SKM-1 treated with dmso at 0.1 percent for 144 hours (cell line): ENCODE results near the gene SLC23A3.

Experiments
- DNase-seq: peaks from one replicate; lab custom pipeline; 2025; ENCODE audit not compliant: unreplicated experiment; lab: John Stamatoyannopoulos, UW

SLC23A3 gene

GRCh38 chr2:219155054-219155644 lies 14.7 kb downstream of the SLC23A3 start:
- DNase-seq, result peak; percentile 66

DNA sequence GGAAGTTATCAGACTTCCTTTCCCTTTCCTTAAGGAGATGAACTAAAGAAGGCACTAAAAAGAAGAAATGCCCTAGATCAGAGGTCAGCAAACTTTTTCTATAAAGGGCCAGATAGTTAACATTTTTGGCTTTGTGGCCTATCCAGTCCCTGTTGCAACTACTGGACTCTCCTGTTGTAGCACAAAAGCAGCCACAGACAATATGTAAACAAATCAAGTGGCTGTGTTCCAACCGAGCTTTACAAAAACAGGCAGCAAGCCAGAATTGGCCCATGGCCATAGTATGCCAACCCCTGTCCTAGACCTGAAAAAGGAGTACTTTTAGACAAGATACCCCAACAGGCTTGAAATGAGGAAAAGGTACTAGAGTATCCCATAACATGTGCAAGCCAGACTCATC lies 20.2 kb downstream of the SLC23A3 start:
- DNase-seq, result no peak

GRCh38 chr2:219142329-219142728 lies 27.5 kb downstream of the SLC23A3 start:
- no peak for DNase-seq

DNA sequence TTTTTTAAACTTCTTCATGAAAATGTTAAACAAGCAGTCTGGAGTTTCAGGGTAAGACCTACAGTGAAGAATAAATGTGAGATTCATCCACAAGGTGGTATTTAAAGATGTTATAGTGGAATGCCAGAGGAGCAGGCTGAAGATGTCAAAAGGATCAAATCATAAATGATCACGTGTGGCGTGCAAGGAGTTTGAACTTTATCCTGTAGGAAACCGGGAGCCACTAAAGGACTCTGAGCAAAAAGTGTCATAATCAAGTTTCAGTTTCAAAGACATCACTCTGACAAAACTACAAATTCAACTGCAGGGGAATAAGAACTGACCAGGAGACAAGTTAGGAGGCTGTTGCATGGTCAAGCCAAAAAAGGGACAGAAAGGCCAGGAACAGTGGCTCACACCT lies 29.1 kb downstream of the SLC23A3 start:
- no peak for DNase-seq

- no peak for DNase-seq
Measured at GRCh38 chr2:219133976-219134375, 35.9 kb downstream of the SLC23A3 start.

DNA sequence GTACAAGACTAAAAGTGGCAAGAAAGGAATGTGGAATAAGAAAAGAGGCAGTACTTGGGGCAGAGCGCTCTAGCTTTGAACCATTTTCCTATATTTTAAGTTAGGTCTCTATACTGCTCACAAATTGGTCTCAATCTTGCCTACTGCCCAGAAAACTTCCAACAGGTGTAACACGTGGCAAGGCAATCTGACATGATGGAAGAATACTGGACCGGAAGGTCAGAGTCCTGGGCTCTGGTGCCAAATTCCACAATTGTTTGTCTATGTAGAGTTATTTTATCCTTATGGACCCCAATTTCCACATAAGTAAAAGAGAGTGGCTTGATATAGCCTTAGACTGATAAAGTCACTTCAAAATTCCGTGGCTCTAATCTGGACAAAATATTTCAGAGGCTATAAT lies 38.1 kb downstream of the SLC23A3 start:
- DNase-seq, result no peak

GRCh38 chr2:219131327-219131726 lies 38.5 kb downstream of the SLC23A3 start:
- DNase-seq, result no peak

GRCh38 chr2:219129589-219129988 lies 40.2 kb downstream of the SLC23A3 start:
- no peak for DNase-seq

DNA sequence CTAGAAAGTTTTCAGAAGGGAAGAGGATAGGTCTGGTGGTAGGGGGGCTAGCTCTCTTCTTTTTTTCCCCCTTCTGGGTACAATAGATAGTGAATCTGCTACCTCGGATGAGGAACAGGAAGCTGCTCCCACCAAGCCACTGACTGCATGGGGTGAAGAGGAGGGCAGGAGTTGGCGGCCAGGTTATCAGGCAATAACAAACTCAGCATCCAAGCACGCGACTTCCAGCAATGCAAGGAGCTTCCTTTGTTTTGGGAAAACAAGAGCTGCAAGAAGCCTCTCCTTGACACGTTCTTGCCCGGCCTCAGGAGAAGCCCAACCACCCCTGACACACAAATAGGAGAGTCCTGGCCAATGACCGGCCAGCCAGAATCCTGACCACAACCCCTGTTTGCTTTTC lies 41.4 kb downstream of the SLC23A3 start:
- DNase-seq, result no peak

DNA sequence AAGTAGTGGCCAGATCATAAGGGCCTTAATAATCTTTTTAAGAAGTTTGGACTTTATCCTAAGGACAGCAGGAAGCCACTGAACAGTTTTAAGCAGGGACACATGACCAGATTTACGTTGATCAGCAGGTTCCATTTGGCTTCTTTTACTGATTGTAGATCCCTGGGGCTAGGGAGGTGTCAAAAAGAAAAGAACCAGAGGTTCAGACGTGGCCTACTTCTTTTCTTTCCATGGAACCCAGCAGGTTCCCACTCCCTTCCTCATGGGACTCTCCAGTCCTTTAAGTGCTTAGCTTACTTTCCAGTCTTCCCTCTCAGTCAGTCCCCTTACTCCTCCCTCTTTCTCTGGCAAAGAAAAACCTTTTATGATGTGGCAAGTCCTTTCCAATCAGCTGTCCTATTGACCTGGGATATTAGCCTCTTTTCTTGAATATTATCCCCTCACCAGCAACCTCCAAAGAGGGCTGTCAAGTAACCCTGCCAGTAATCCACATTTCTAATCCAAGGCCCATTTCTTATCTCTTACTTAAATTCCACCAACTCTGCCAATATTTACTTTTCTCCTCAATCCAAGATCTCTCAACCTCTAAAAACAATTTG lies 42.7 kb downstream of the SLC23A3 start:
- no peak for DNase-seq

DNA sequence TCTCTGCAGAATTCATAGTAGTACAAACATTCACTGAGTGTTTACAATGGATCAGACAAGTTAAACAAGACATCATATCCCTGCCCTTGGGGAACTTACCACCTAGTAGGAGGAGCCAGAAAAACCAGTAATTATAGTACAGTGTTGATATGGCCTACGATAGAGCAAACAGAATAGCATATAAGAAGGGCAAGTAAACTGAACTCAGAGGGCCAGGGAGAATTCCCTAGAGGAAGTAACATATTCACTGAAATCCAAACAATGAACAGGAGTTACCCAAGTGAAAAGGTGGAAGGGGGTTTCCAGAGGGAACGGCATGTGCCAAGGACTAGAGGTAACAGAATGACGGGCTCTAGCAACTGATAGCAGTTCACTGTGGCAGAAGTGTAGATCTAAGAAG lies 43.3 kb downstream of the SLC23A3 start:
- no peak for DNase-seq

GRCh38 chr2:219125886-219126270 lies 44.0 kb downstream of the SLC23A3 start:
- no peak for DNase-seq

DNA sequence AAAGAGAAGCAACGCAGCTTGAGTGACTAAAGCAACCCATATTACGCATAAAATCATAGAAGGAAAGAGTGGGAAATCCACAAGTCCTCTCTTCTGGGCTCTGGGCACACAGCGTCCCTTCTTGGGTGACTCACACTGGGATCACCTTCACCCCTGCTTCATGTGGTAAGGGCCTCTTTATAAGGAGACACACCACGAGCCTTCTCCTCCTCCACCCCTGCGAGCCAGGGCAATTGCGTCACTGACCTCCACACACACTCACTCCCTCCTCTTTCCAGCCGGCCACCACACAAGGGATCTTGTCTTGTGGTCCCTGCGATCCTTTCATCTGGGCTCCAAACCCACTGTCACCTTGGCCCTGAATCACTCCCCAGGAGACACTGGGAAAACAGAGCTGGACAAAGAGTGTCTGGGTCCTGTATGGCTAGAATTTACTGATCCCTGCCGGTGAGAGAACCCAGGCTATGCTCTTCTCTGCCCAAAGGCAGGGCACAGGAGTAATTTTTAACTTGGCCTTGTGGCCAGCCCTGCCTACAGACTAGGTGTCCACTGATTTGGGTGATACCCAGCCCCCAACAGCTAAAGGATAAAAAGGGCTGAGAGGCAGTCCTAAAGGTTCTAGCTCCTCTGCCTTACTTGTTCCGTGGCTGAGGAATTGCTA lies 44.5 kb downstream of the SLC23A3 start:
- peak; percentile 41 for DNase-seq

GRCh38 chr2:219124381-219125110 lies 45.3 kb downstream of the SLC23A3 start:
- DNase-seq, result no peak

DNA sequence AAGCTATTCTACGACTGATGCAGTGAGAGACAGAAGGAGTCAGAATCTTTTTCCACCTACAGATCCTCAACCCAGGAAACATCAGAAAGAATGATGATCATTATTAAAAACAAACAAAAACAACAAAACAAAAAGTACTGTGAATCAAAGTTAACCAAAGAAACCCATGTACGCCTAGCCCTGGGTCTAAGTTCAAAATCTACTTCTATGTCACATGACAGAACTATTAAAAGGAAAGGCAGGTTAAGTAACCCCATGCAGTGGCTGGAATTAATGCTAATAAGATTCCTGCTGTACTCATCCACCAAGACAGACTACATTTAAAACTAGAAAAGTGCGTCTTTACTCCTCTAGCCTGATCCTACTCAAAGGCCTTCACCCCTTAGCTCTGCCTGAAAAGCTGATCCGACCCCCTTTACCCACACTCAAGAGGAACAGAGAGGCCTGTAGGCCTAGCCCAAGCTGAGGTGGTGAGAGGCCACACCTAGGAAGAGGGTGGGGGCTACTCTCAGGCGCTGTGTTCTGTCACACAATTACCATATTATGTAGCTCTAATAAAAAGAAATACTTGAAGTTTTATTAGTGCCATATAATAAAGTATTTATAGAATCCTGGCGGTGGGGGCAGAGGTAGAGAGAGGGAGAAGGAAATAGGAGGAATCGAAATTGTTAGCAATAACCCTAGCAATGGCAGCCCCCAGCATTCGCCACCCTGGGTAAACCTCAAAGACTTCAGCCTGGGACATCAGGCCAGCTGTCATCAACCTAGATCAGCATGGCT lies 46.3 kb downstream of the SLC23A3 start:
- no peak for DNase-seq

DNA sequence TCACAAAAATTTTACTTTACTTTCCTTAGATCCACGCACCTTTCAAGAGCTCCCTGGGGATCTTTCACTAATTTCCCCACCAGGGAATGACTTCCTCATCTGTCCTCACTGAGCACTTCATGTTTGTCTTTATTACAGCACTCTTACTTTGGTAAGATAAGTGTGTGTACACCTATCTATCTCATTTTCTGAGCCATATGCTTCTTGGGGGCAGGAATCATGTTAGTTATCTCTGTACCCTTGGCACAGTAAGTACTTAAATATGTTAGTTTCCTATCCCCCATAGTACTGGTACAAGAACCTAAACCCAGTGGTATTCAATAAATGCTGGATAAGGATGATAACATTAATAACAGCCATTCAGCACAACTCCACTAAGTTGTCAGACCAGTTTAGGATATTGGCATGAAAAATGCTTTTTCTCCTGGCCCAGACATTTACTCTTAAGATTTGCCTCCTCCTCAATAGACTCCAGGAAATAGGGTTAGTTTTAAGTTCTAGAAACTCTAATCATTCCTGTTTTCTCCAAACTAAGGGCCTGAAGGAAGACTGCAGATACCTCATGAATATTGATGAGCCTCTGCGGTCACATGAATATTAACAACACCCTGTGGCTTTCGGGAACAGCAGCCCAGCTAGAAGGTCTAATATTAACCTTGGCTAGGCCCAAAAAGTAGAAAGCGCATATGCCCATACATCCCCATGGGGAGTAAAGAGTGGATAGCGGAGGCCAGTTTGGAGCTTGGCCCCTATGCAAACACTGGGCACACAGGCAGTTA lies 47.4 kb downstream of the SLC23A3 start:
- DNase-seq, result no peak

- DNase-seq, result no peak
Measured at GRCh38 chr2:219120082-219120481, 49.7 kb downstream of the SLC23A3 start.

DNA sequence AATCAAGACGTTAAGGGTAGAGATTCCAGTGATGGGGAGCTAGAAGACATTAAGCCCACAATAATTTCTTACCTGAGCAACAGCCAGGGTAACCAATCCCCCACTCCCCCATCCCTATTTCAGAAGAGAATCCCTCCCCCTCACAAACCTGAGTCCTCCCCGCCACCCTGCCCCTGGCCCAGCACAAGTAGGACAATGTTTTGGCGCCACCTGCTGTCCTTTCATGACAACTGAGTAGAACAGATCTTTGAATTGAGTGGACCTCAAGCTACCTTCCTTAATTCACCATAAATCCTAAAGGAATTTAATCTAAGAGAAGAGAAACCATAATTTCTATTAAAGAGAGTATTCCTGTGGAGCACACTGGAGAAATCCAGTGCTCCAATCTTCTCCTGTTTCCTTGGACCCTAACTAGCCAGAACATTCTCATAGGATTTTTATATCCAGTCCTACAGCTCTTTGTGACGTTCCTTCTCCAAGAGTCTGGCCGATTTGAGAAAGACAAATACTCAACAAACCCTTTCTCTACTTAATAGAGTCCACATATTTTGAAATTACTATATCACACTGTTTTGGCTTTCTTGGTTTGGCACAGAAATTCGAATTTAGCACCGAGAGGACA lies 50.3 kb downstream of the SLC23A3 start:
- peak; percentile 48 for DNase-seq

- DNase-seq, result no peak
Measured at GRCh38 chr2:219118504-219118903, 51.3 kb downstream of the SLC23A3 start.
